ENCODE measurements around the gene TMEM271.
"Not testable (repeated sequence)": the region's sequence is repeated elsewhere in the genome, so short reads cannot be mapped to it uniquely, and the experiment has no call there.

The TMEM271 gene

GRCh38 chr4:561426-561825 lies 14.7 kb downstream of the TMEM271 start:
- DNase-seq, result no peak

DNA sequence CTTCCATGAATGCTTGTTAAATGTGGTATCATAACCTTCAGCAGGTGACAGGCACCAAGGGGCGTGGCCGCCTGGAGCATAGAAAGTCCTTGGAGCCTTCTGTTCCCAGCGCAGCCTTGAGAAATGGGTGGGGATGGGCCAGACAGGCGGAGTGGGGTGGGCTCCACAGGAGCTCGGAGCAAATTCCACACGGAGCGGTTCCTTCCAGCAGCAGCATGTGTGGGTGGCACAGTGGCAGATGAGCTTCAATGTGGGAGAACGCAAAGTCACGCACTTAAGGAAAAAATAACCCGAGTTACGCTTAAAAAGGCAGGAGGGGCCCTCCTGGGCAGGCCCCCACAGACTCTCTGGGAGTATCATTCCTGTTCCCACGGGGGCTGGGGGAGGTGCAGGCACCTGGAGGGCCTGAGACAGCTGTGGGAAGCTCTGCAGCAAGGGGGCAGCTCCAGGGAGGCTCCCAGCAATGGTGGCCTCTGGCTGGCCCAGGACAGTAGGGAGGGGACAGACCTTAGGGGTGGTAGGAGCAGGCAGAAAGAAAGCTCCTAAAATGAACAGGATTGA lies 15.3 kb downstream of the TMEM271 start:
- DNase-seq, result no peak

DNA sequence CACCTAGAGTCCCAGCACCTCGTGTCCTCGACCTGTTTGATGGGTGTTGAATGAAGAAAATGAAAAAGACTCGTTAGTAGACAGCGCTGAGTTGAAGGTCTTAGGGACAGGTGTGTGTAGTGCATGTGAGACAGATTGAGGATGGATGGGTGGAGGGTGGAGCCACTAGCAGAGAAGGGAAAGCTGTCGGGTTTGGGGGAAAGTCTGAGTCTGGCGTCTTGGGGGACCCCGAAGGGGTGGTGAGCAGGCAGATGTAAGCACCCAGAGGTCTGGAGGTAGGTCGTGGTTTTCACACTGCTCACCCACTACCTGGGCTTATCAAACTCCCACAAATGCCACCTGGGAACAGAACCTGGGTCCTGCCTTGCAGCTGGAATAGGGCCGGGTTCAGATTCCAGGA lies 16.0 kb downstream of the TMEM271 start:
- DNase-seq, result no peak

- DNase-seq, result no peak
Observed at GRCh38 chr4:555566-556275, 20.4 kb downstream of the TMEM271 start.

DNA sequence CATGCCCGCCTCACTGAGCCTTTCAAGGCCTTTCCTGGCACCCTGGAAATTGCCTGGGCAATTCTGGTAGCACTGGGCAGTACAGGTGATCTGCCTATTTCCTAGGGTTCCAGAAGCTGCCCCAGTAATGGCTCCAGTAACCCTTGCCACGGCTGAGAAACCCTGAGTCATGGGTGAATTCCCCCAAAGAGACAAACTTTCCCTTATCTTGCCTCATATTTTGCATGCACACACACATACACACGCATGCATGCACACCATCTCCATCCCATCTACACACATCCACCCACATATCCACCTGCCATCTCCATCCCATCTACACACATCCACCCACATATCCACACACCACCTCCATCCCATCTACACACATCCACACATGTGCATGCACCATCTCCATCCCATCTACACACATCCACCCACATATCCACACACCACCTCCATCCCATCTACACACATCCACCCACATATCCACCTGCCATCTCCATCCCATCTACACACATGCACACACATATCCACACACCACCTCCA lies 21.2 kb downstream of the TMEM271 start:
- not testable (repeated sequence) for DNase-seq

DNA sequence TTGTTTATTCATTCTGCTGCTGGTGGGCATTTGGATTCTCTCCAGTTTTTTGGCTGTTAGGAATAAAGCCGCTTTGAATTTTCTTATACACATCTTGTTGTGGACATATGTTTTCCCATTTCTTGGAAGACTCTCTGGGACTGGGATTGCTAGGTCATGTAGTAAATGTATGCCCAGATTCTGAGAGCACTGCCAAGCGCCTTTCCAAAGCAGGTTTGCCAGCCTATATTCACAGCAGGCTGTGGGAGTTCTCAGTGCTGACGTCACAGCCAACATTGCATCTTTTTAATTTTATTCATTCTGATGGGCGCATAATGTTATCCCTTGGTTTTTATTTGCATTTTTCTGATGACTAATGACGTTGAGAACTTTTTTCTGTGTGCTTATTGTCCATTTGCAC lies 24.1 kb downstream of the TMEM271 start:
- no peak for DNase-seq

DNA sequence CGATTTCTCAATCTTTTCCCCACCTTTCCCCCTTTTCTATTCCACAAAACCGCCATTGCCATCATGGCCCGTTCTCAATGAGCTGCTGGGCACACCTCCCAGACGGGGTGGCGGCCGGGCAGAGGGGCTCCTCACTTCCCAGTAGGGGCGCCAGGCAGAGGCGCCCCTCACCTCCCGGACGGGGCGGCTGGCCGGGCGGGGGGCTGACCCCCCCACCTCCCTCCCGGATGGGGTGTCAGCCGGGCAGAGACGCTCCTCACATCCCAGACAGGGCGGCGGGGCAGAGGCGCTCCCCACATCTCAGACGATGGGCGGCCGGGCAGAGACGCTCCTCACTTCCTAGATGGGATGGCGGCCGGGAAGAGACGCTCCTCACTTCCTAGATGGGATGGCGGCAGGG lies 25.8 kb downstream of the TMEM271 start:
- DNase-seq, result not testable (repeated sequence)

- no peak for DNase-seq
Observed at GRCh38 chr4:548976-549375, 27.1 kb downstream of the TMEM271 start.

GRCh38 chr4:545612-546011 lies 30.5 kb downstream of the TMEM271 start:
- DNase-seq, result no peak

DNA sequence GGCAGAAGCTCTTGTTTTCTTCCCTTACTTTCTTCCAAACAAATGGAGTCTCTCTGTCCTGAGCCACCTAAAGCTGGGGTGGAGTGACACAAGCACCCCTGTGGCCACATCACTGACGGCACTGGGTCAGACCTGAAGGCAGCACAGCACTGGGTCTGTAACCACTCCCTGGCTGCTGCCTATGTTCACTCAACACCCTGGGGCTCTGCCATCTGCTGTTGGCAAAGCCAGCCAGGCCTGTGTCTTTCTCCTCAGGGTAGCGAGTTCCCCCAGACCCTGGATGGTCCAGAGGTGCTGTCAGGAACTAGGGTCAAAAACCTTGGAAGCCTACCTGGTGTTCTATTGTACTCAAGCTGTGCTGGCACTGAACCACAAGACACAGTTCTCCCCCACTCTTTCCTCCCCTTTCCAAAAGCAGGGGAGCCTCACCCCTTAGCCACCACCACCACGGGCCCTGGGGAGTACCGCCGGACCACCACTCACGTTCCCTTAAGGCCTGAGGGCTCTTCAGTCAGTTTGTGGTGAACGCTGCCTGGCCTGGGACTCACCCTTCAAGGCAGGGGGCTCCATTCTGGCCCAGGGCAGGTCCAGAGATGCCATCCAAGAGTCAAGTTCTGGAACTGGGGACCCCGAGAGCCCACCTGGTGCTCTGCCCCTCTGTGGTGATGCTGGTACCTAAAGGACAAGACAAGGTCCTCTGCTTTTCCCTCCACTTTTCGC lies 31.5 kb downstream of the TMEM271 start:
- no peak for DNase-seq

DNA sequence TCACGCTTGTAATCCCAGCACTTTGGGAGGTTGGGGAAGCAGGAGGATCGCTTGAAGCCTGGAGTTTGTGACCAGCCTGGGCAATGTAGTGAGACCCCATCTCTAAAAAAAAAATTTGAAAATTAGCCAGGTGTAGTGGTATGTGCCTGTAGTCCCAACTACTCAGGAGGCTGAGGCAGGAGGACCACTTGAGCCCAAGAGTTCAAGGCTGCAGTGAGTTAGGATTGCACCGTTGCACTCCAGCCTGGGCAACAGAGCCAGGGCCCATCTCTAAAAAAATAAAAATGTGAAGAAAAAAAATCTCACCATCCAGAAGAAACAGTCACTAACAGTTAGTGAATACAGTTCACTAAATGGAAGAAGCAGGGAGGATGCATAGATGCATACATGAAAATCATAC lies 34.8 kb downstream of the TMEM271 start:
- DNase-seq, result no peak

DNA sequence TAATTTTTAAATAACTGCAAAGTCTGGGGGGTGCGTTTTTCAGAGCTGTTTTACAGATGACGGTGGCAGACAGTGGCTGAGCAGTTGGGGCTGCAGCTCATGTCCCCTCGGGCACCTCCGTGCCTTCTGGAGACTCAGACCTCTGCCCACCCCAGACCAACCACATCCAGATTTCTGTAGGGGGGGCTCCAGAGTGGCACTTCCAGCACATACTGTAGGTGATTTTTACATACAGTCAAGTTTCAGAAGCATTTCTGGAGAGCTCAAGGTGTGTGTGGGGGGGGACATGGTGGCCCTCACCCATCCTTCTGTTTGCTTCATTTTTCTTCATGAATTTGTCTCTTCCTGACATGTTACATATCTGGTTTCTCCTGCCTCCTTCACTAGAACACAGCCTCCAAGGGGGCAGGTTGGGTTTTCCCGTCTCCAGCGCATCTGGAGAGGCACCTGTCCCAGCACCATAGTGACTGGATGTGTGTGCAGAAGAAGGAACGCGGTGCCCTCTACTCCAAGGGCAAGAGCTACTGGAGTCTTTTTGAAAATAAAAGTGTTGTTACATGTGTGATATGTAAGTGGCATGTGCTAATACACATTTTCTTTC lies 37.5 kb downstream of the TMEM271 start:
- DNase-seq, result no peak

- no peak for DNase-seq
Observed at GRCh38 chr4:537436-538264, 38.4 kb downstream of the TMEM271 start.

GRCh38 chr4:536351-536972 lies 39.6 kb downstream of the TMEM271 start:
- DNase-seq, result no peak

DNA sequence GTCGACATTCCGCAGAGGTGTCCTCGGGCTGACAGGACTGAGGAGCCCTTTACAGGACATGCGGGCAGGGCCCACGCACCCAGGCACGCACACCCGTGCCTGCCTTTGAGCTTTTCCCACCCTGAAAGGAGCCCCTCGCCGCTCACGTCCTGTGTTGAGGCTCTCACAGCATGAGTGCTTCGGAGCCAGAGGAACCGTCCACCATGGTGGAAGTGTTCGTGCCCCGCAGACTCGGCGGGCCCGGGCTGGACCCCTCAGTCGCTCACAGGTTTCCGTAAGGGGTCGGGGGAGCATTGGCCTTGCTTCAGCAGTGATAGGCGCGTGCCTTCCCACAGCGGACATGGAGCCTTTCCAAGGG lies 40.2 kb downstream of the TMEM271 start:
- no peak for DNase-seq

- no peak for DNase-seq
Observed at GRCh38 chr4:535181-535923, 40.7 kb downstream of the TMEM271 start.

- no peak for DNase-seq
Observed at GRCh38 chr4:534576-535151, 41.4 kb downstream of the TMEM271 start.

- DNase-seq, result no peak
Observed at GRCh38 chr4:534101-534575, 42.0 kb downstream of the TMEM271 start.

DNA sequence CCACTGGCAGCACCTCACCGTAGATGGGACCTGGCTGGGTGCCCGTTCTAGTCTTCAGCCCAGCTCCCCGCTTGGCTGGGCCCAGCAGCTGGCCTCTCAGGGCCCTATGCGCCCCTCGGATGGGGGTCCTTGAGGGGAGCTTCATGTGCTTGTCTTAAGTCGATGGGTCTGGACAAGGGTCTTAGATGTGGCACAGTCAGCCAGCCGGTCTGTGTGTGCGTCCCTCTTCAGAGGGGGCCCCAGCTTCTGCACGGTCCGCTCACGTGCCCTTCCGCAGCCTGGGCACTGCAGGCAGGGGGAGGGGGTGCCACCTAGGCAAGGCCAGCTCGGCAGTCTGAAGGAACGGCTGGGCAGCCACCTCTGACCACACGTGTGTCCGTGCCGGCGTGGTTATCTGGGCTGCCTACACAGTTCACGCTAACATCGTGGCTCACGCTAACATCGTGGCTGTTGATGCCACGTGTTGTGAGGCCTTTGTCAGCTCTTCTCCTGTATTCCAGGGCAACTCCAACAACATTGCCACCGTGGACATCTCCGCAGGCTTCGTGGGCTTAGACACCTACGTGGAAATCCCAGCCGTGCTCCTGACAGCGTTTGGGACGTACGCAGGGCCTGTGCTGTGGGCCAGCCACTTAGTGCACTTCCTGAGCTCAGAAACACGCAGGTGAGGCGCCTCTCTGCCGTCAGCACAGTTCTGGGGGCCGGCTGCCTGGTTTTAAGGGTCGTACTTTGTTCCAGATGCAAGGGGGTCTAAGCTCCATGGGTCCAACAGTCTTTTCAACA lies 42.6 kb downstream of the TMEM271 start:
- no peak for DNase-seq

All from CD4-positive, alpha-beta T cell treated with Interleukin-4 for 4 hours (primary cell).